HG03354 (cell line): ENCODE data around the gene ASB10.

Experiments
- ATAC-seq: cut with Tn5 transposase; IDR thresholded peaks from one replicate; pipeline ENCODE4 v1.9.1; 2021; ENCODE audit warnings: mild to moderate bottlenecking; ENCODE audit not compliant: unreplicated experiment, poor library complexity, severe bottlenecking

The ASB10 gene

GRCh38 chr7:151186640-151187408, at the start of gene ASB10:
ASB10 (minus strand) TSS chr7:151187250; CDS start chr7:151187130, 120 bp downstream.
- ATAC-seq = no peak

GRCh38 chr7:151236406-151236805, 49.4 kb upstream of the ASB10 start:
- ATAC-seq = no peak

GRCh38 chr7:151235091-151235787, 48.2 kb upstream of the ASB10 start:
- no peak for ATAC-seq

- no peak for ATAC-seq
These were observed 46.8 kb upstream of the ASB10 start for GRCh38 chr7:151233804-151234203.

- peak; percentile 44 for ATAC-seq
These were observed 46.1 kb upstream of the ASB10 start for GRCh38 chr7:151232917-151233701.

- peak; percentile 98 for ATAC-seq
These were observed 45.3 kb upstream of the ASB10 start, which contains the start of gene CHPF2 for GRCh38 chr7:151232091-151232916. CHPF2 (plus strand) TSS chr7:151232483; CDS start chr7:151234012, 1,529 bp downstream.

GRCh38 chr7:151231080-151231479, 44.0 kb upstream of the ASB10 start:
- no peak for ATAC-seq

GRCh38 chr7:151229249-151229648, 42.2 kb upstream of the ASB10 start:
- no peak for ATAC-seq

GRCh38 chr7:151228024-151228866, 41.2 kb upstream of the ASB10 start:
- ATAC-seq = no peak

GRCh38 chr7:151226875-151227782, 40.1 kb upstream of the ASB10 start, which contains the start of gene ABCF2:
ABCF2 (minus strand) TSS chr7:151227205; CDS start chr7:151226458, 747 bp downstream.
- peak; percentile 99 for ATAC-seq

- ATAC-seq = peak; percentile 12
These were observed 39.5 kb upstream of the ASB10 start for GRCh38 chr7:151226560-151226874.

- ATAC-seq = no peak
These were observed 39.0 kb upstream of the ASB10 start for GRCh38 chr7:151225948-151226510.

- ATAC-seq = no peak
These were observed 36.7 kb upstream of the ASB10 start for GRCh38 chr7:151223728-151224127.

- ATAC-seq = no peak
These were observed 31.1 kb upstream of the ASB10 start for GRCh38 chr7:151218170-151218569.

GRCh38 chr7:151215396-151215795, 28.3 kb upstream of the ASB10 start:
- no peak for ATAC-seq

- no peak for ATAC-seq
These were observed 26.8 kb upstream of the ASB10 start for GRCh38 chr7:151213826-151214225.

GRCh38 chr7:151212626-151213025, 25.6 kb upstream of the ASB10 start:
- ATAC-seq = no peak
